Vagina (tissue), 2 donors: ENCODE data around the gene ARHGAP27.

Experiments used
- CTCF ChIP-seq, 3 experiments: fragments of 450-650 bp in 2 of 3; fragments of 200-600 bp in 1 of 3; sonication (generic) in 1 of 3; IDR thresholded peaks; one replicate each; pipeline ENCODE4 v1.5.1; 2017 to 2019; ENCODE audit warnings: antibody characterized with exemption in 3 of 3, mild to moderate bottlenecking in 2 of 3, moderate library complexity in 2 of 3
- POLR2A ChIP-seq, 2 donors: fragments of 450-650 bp; IDR thresholded peaks; one replicate each; pipeline ENCODE4 v1.6.1; 2017; ENCODE audit warnings: antibody characterized with exemption in 2 of 2, mild to moderate bottlenecking in 2 of 2, moderate library complexity in 2 of 2
- POLR2AphosphoS5 ChIP-seq, 2 donors: sonication (generic); formaldehyde crosslinking; IDR thresholded peaks; one replicate each; pipeline ENCODE4 v1.9.0; 2017; ENCODE audit warnings: antibody characterized with exemption in 2 of 2, mild to moderate bottlenecking in 2 of 2, low read depth in 1 of 2; ENCODE audit not compliant: insufficient read depth in 1 of 2

GRCh38 chr17:45366049-45366448, 66.6 kb downstream of the ARHGAP27 start:
- TF ChIP-seq CTCF (IDR thresholded peaks at IDR 0.05) (no peak), POLR2AphosphoS5 (IDR thresholded peaks at IDR 0.05; ENCODE audit: insufficient read depth in 1 of 2, low read depth in 1 of 2) (no peak), POLR2A (IDR thresholded peaks at IDR 0.05) (no peak)
